CD8-positive, alpha-beta memory T cell (primary cell): Measurements from ENCODE around the gene NSD1. TPM values are rescaled to one million over a fixed set of nuclear protein-coding genes. Genes with fewer than 3 reads are reported as not detected.

Source experiments
- CTCF ChIA-PET: fragments of 350-600 bp; sonication (Branson Sonifier 250); formaldehyde crosslinking; loops from one replicate; lab custom pipeline; 2021; ENCODE audit warnings: antibody characterized with exemption; lab: Charles Lee
- POLR2A ChIA-PET: fragments of 350-600 bp; sonication (Branson Sonifier 250); formaldehyde crosslinking; loops from one replicate; lab custom pipeline; 2021; ENCODE audit warnings: antibody characterized with exemption; lab: Charles Lee
- DNase-seq, 5 donors: peaks; one replicate each; pipeline versions ENCODE4 v3.0.0 to v3.0.0-alpha.2; 2020 to 2022; ENCODE audit warnings: mixed read lengths in 1 of 5
- H3K27ac ChIP-seq: one replicate; pipeline ENCODE4 v1.7.0; 2013; ENCODE audit warnings: low read depth, mild to moderate bottlenecking, low read length, moderate library complexity
- H3K27me3 ChIP-seq: 2 replicates; pipeline ENCODE4 v1.7.0; 2013; ENCODE audit warnings: low read length, mild to moderate bottlenecking; ENCODE audit not compliant: insufficient read depth, poor library complexity, severe bottlenecking
- H3K36me3 ChIP-seq: 2 replicates; pipeline ENCODE4 v1.7.0; 2013; ENCODE audit warnings: mild to moderate bottlenecking, low read length, moderate library complexity; ENCODE audit not compliant: insufficient read depth
- H3K4me1 ChIP-seq: 2 replicates; pipeline ENCODE4 v1.7.0; 2013; ENCODE audit warnings: mild to moderate bottlenecking, low read length, moderate library complexity; ENCODE audit not compliant: insufficient read depth
- H3K4me3 ChIP-seq: 2 replicates; pipeline ENCODE4 v1.7.0; 2013; ENCODE audit warnings: mild to moderate bottlenecking, low read length
- H3K9me3 ChIP-seq: 2 replicates; pipeline ENCODE4 v1.7.0; 2013; ENCODE audit warnings: mild to moderate bottlenecking, low read length
- H3K27ac Mint-ChIP-seq, 8 donors: one replicate each; pipeline ENCODE4 v1.8.0; 2020 to 2021; ENCODE audit warnings: mixed read lengths in 8 of 8, mild to moderate bottlenecking in 6 of 8, inconsistent platforms in 3 of 8, moderate library complexity in 3 of 8
- H3K27me3 Mint-ChIP-seq, 2 donors: one replicate each; pipeline ENCODE4 v1.8.0; 2020 to 2021; ENCODE audit warnings: mixed read lengths in 2 of 2, mild to moderate bottlenecking in 1 of 2, moderate library complexity in 1 of 2
- H3K36me3 Mint-ChIP-seq, 3 donors: one replicate each; pipeline ENCODE4 v1.8.0; 2020 to 2021; ENCODE audit warnings: mixed read lengths in 3 of 3, inconsistent platforms in 1 of 3, mild to moderate bottlenecking in 1 of 3
- H3K4me1 Mint-ChIP-seq, 3 donors: one replicate each; pipeline ENCODE4 v1.8.0; 2020 to 2021; ENCODE audit warnings: mixed read lengths in 3 of 3, inconsistent platforms in 1 of 3, mild to moderate bottlenecking in 1 of 3
- H3K4me3 Mint-ChIP-seq, 7 donors: one replicate each; pipeline ENCODE4 v1.8.0; 2020 to 2021; ENCODE audit warnings: mixed read lengths in 7 of 7, mild to moderate bottlenecking in 6 of 7, moderate library complexity in 4 of 7, inconsistent platforms in 2 of 7
- H3K9me3 Mint-ChIP-seq, 5 donors: one replicate each; pipeline ENCODE4 v1.8.0; 2020 to 2022; ENCODE audit warnings: mixed read lengths in 5 of 5, mild to moderate bottlenecking in 3 of 5, moderate library complexity in 2 of 5, inconsistent platforms in 1 of 5
- polyA plus RNA-seq: library from polyadenylated mRNA; unstranded; fragments of 300-500 nt; fragmentation: Illumina TruSeq; gene quantifications from one replicate; pipeline ENCODE4 v1.2.3, GENCODE V29; 2021
- total RNA-seq, 2 experiments: library from RNA; stranded (reverse); gene quantifications; one replicate each; pipeline ENCODE4 v1.2.3, GENCODE V29; 2021

NSD1 gene
- total and polyA plus RNA-seq, 3 experiments from 2014 or later = 48.7 to 93.1 (median 86.7) TPM

GRCh38 chr5:177343777-177344176 is 210.2 kb downstream of the NSD1 start:
- Histone ChIP-seq H3K27ac (no peak overlapping the region), H3K4me1 (peaks cover 22% of the 10 kb centered on the region), H3K4me3 (no peak overlapping the region), H3K36me3 (peaks cover 13% of the 10 kb centered on the region), H3K27me3 (no peaks in the 10 kb centered on the region), H3K9me3 (no peaks in the 10 kb centered on the region)
- ChIA-PET CTCF (interaction anchor here (0.7 to 3.4 kb wide), 2 partner anchors 25 to 27 kb away, joined by 3 to 13 read pairs; no protein-coding TSS in a partner anchor), POLR2A (interaction anchor here (0.5 kb wide), 1 partner anchor 71 kb away, joined by 3 read pairs; no protein-coding TSS in a partner anchor)
- Mint-ChIP-seq H3K27ac (peak overlapping the region in 2 of 8 donors; percentile 0 to 74), H3K4me1 (peaks cover 38 to 55% (median 46%) of the 10 kb centered on the region in 3 donors), H3K4me3 (peak overlapping the region in 1 of 7 donors; percentile 27), H3K36me3 (peaks cover 10 to 59% (median 16%) of the 10 kb centered on the region in 3 donors), H3K9me3 (no peaks in the 10 kb centered on the region), H3K27me3 (no peaks in the 10 kb centered on the region)
- no peak for DNase-seq

DNA sequence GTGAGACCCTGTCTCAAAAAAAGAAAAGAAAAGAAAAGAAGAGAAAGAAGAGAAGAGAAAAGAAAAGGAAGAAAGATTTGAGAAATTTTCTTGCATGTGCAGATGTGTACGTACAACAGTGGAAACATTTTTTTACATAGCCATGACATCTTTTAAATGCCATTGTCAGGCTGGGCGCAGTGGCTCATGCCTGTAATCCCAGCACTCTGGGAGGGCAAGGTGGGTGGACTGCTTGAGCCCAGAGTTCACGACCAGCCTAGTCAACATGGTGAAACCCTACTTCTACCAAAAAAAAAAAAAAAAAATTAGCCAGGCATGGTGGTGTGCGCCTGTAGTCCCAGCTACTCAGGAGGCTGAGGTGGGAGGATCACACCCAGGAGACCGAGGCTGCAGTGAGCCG is 211.3 kb downstream of the NSD1 start:
- no peak for DNase-seq
- Histone ChIP-seq H3K9me3 (no peaks in the 10 kb centered on the region), H3K27me3 (no peaks in the 10 kb centered on the region), H3K36me3 (peaks cover 14% of the 10 kb centered on the region), H3K4me1 (peaks cover 22% of the 10 kb centered on the region), H3K4me3 (no peak overlapping the region), H3K27ac (no peak overlapping the region)
- Mint-ChIP-seq H3K36me3 (peaks cover 3 to 59% (median 10%) of the 10 kb centered on the region in 3 donors), H3K9me3 (no peaks in the 10 kb centered on the region), H3K4me3 (no peak overlapping the region), H3K27ac (peak overlapping the region in 1 of 8 donors; percentile 21), H3K27me3 (no peaks in the 10 kb centered on the region), H3K4me1 (peaks cover 40 to 55% (median 50%) of the 10 kb centered on the region in 3 donors)
- ChIA-PET CTCF (interaction anchor here (3.4 kb wide), 1 partner anchor 26 kb away, joined by 13 read pairs; no protein-coding TSS in a partner anchor), POLR2A (interaction anchor here (0.7 kb wide), 1 partner anchor 255 kb away, joined by 3 read pairs; no protein-coding TSS in a partner anchor)

DNA sequence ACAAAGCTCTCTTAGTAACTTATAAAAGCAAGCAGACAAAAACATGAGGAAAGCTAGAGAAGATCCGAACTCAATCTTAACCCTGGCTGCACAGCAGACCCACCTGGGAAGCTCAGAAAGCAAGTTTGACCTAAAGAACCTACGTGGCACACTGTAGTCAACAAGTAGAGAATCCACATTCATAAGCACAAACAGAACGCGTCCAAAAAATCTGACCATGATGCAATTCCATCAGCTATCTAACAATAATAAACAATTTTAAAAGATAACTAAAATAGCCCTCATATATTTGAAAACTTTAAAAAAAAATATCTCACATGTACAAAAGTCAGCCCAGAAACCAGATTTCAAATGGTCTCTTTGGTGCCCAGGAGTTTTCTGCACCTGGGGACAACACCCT is 213.2 kb downstream of the NSD1 start:
- Mint-ChIP-seq H3K36me3 (peaks cover 0 to 64% (median under 1%) of the 10 kb centered on the region in 3 donors), H3K27ac (peak overlapping the region in 6 of 8 donors; percentile 22 to 69 (median 46)), H3K27me3 (no peaks in the 10 kb centered on the region), H3K4me3 (peak overlapping the region in 4 of 7 donors; percentile 5 to 76 (median 18)), H3K4me1 (peaks cover 49 to 67% (median 58%) of the 10 kb centered on the region in 3 donors), H3K9me3 (no peaks in the 10 kb centered on the region)
- ChIA-PET POLR2A (interaction anchor here (0.6 kb wide), 1 partner anchor 37 kb away, joined by 3 read pairs; no protein-coding TSS in a partner anchor), CTCF (interaction anchor here (0.8 to 3.4 kb wide), 4 partner anchors 24 to 154 kb away, joined by 3 to 13 read pairs (median 4); no protein-coding TSS in a partner anchor)
- Histone ChIP-seq H3K4me3 (no peak overlapping the region), H3K27ac (no peak overlapping the region), H3K27me3 (no peaks in the 10 kb centered on the region), H3K9me3 (no peaks in the 10 kb centered on the region), H3K36me3 (peaks cover 17% of the 10 kb centered on the region), H3K4me1 (peaks cover 35% of the 10 kb centered on the region)
- no peak for DNase-seq

DNA sequence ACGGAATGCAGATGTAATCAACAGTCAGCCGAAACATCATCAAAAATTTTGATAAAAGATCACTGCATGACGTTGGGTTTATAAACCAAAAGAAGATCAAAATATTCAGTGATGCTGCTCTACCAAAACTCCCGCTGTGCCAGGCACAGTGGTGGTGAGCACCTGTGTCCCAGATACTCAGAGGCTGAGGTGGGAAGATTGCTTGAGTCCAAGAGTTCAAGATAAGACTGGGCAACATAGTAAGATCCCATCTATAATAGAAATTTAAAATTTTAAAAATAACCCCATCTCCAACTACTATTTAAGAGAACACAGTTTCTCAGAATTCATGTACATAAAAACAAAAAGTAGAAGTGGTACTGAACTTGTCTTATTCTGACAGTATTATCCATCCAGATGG is 214.1 kb downstream of the NSD1 start:
- Histone ChIP-seq H3K36me3 (peaks cover 17% of the 10 kb centered on the region), H3K27me3 (no peaks in the 10 kb centered on the region), H3K4me3 (no peak overlapping the region), H3K9me3 (no peaks in the 10 kb centered on the region), H3K27ac (no peak overlapping the region), H3K4me1 (peaks cover 40% of the 10 kb centered on the region)
- DNase-seq = no peak
- ChIA-PET POLR2A (no interaction called here), CTCF (no interaction called here)
- Mint-ChIP-seq H3K4me3 (peak overlapping the region in 3 of 7 donors; percentile 5 to 76 (median 24)), H3K4me1 (peaks cover 51 to 69% (median 61%) of the 10 kb centered on the region in 3 donors), H3K36me3 (peaks cover 0 to 60% (median 0%) of the 10 kb centered on the region in 3 donors), H3K9me3 (no peaks in the 10 kb centered on the region), H3K27me3 (no peaks in the 10 kb centered on the region), H3K27ac (peak overlapping the region in 3 of 8 donors; percentile 3 to 55 (median 26))

- Mint-ChIP-seq H3K27me3 (no peaks in the 10 kb centered on the region), H3K4me3 (peak overlapping the region; percentile 30 to 100 (median 97)), H3K27ac (peak overlapping the region in 7 of 8 donors; percentile 17 to 100 (median 58))
These were observed 215.7 kb downstream of the NSD1 start for GRCh38 chr5:177349362-177349647.

GRCh38 chr5:177349762-177350161 is 216.2 kb downstream of the NSD1 start:
- Histone ChIP-seq H3K36me3 (peaks cover 17% of the 10 kb centered on the region), H3K27ac (no peak overlapping the region), H3K4me3 (no peak overlapping the region), H3K9me3 (no peaks in the 10 kb centered on the region), H3K27me3 (no peaks in the 10 kb centered on the region), H3K4me1 (peaks cover 40% of the 10 kb centered on the region)
- POLR2A ChIA-PET = interaction anchor here (1.8 kb wide), 1 partner anchor 10 kb away, joined by 5 read pairs; no protein-coding TSS in a partner anchor
- H3K36me3 Mint-ChIP-seq = peaks cover 0 to 52% (median 0%) of the 10 kb centered on the region in 3 donors
- peak in 1 of 5 donors; percentile 35 for DNase-seq
- peak overlapping the region; percentile 31 to 100 (median 93) for H3K27ac Mint-ChIP-seq
- H3K4me3 Mint-ChIP-seq = peak overlapping the region; percentile 97 to 100 (median 98)
- CTCF ChIA-PET = interaction anchor here (1.1 to 6.0 kb wide), 4 partner anchors 19 to 53 kb away, joined by 3 to 37 read pairs (median 10); no protein-coding TSS in a partner anchor
- no peaks in the 10 kb centered on the region for H3K9me3 Mint-ChIP-seq
- peaks cover 51 to 72% (median 61%) of the 10 kb centered on the region in 3 donors for H3K4me1 Mint-ChIP-seq
- H3K27me3 Mint-ChIP-seq = no peaks in the 10 kb centered on the region

More at GRCh38 chr5:177349362-177349647, 215.7 kb downstream of the NSD1 start:
- Mint-ChIP-seq H3K4me1 (peaks cover 47 to 68% (median 56%) of the 10 kb centered on the region in 3 donors), H3K9me3 (no peaks in the 10 kb centered on the region), H3K36me3 (peaks cover 0 to 53% (median 0%) of the 10 kb centered on the region in 3 donors)
- Histone ChIP-seq H3K36me3 (peaks cover 17% of the 10 kb centered on the region), H3K9me3 (no peaks in the 10 kb centered on the region), H3K4me1 (peaks cover 40% of the 10 kb centered on the region), H3K27me3 (no peaks in the 10 kb centered on the region), H3K27ac (no peak overlapping the region), H3K4me3 (no peak overlapping the region)
- ChIA-PET POLR2A (interaction anchor here (1.8 kb wide), 1 partner anchor 11 kb away, joined by 5 read pairs; no protein-coding TSS in a partner anchor), CTCF (interaction anchor here (0.9 to 6.0 kb wide), 2 partner anchors 40 to 54 kb away, joined by 3 to 37 read pairs; no protein-coding TSS in a partner anchor)
- DNase-seq = no peak

Other genes with a start within 250 kb of the NSD1 start
- gene HK3, start 234.4 kb upstream of the NSD1 start, total RNA-seq = 1 to 10 TPM; 1.3 to 1.5 TPM
- not detected for gene HK3, start 234.4 kb upstream of the NSD1 start, polyA plus RNA-seq
- 10 to 100 TPM; 39.2 to 44.9 TPM for gene UIMC1, start 127.0 kb upstream of the NSD1 start, total RNA-seq
- 24.7 TPM for gene UIMC1, start 127.0 kb upstream of the NSD1 start, polyA plus RNA-seq
- 10 to 100 TPM; 19.5 to 22.0 TPM for gene ZNF346, start 111.1 kb upstream of the NSD1 start, total RNA-seq
- gene ZNF346, start 111.1 kb upstream of the NSD1 start, polyA plus RNA-seq = 16.8 TPM
- gene FGFR4, start 46.9 kb upstream of the NSD1 start, total RNA-seq = 1 to 10 TPM in 1 of 2 experiments, under 1 TPM in 1; 0.42 to 1.2 TPM
- 0.29 TPM for gene FGFR4, start 46.9 kb upstream of the NSD1 start, polyA plus RNA-seq
- 10 to 100 TPM; 26.1 to 28.3 TPM for gene RAB24, start 169.9 kb downstream of the NSD1 start, total RNA-seq
- 22.9 TPM for gene RAB24, start 169.9 kb downstream of the NSD1 start, polyA plus RNA-seq
- gene PRELID1, start 170.0 kb downstream of the NSD1 start, total RNA-seq = 100 to 1,000 TPM; 342 to 344 TPM
- gene PRELID1, start 170.0 kb downstream of the NSD1 start, polyA plus RNA-seq = 235 TPM
- 10 to 100 TPM; 10.2 to 13.4 TPM for gene MXD3, start 178.1 kb downstream of the NSD1 start, total RNA-seq
- gene MXD3, start 178.1 kb downstream of the NSD1 start, polyA plus RNA-seq = 0.79 TPM
- 100 to 1,000 TPM; 112 to 126 TPM for gene LMAN2, start 217.9 kb downstream of the NSD1 start, total RNA-seq
- gene LMAN2, start 217.9 kb downstream of the NSD1 start, polyA plus RNA-seq = 276 TPM
- 10 to 100 TPM; 60.5 to 61.9 TPM for gene RGS14, start 224.2 kb downstream of the NSD1 start, total RNA-seq
- gene RGS14, start 224.2 kb downstream of the NSD1 start, polyA plus RNA-seq = 83.5 TPM